Lung (tissue), 12 donors: ENCODE measurements around the gene IP6K3. TPM values are rescaled to one million over a fixed set of nuclear protein-coding genes. Genes with fewer than 3 reads are reported as not detected.

Experiments
- ATAC-seq: fragments of 200-7000 bp; cut with Tn5 transposase; one replicate; pipeline ENCODE4 v1.9.1; 2020; ENCODE audit warnings: moderate number of reproducible peaks; ENCODE audit not compliant: insufficient read depth, low FRiP score
- DNase-seq, 3 donors: peaks; one replicate each; pipeline ENCODE4 v3.0.0-alpha.2; 2013 to 2017
- H3K27ac ChIP-seq, 2 donors: one replicate each; pipeline ENCODE4 v1.5.1; 2013; ENCODE audit warnings: mild to moderate bottlenecking in 2 of 2, moderate library complexity in 2 of 2, control low read depth in 1 of 2, inconsistent platforms in 1 of 2, low read depth in 1 of 2, low read length in 1 of 2
- H3K27me3 ChIP-seq, 3 donors: one replicate each; pipeline ENCODE4 v1.5.1; 2013; ENCODE audit warnings: low read length in 2 of 3; ENCODE audit not compliant: control insufficient read depth in 3 of 3, insufficient read depth in 3 of 3
- H3K36me3 ChIP-seq, 4 donors: one replicate each; pipeline ENCODE4 v1.5.1; 2013; ENCODE audit warnings: low read length in 4 of 4, mild to moderate bottlenecking in 1 of 4, moderate library complexity in 1 of 4; ENCODE audit not compliant: control insufficient read depth in 4 of 4, insufficient read depth in 4 of 4
- H3K4me1 ChIP-seq, 5 donors: one replicate each; pipeline ENCODE4 v1.5.1; 2013; ENCODE audit warnings: low read length in 5 of 5, mild to moderate bottlenecking in 2 of 5, moderate library complexity in 1 of 5; ENCODE audit not compliant: control insufficient read depth in 5 of 5, insufficient read depth in 5 of 5
- H3K4me3 ChIP-seq: one replicate; pipeline ENCODE4 v1.5.1; 2013; ENCODE audit warnings: mild to moderate bottlenecking, control low read depth, moderate library complexity
- H3K9ac ChIP-seq, 2 donors: one replicate each; pipeline ENCODE4 v1.5.1; 2013; ENCODE audit warnings: low read length in 2 of 2, control low read depth in 1 of 2; ENCODE audit not compliant: insufficient read depth in 1 of 2
- H3K9me3 ChIP-seq, 4 donors: one replicate each; pipeline ENCODE4 v1.5.1; 2013; ENCODE audit warnings: low read length in 3 of 4, mild to moderate bottlenecking in 1 of 4, moderate library complexity in 1 of 4; ENCODE audit not compliant: control insufficient read depth in 4 of 4, insufficient read depth in 3 of 4
- WGBS, 2 donors: extraction: QIAGEN DNeasy Blood & Tissue Kit; methylation state at CpG; one replicate each; pipeline ENCODE4 v1.1.7; 2013; 5-methylcytosine and 5-hydroxymethylcytosine counted together
- polyA plus RNA-seq, 2 donors: library from polyadenylated mRNA; stranded (reverse); fragments of 200-250 nt; gene quantifications; one replicate each; pipeline ENCODE4 v1.2.1, GENCODE V29; 2013
- total RNA-seq, 2 donors: library from RNA; depleted of rRNA in 1 of 2; stranded (reverse); fragments of >200 nt in 1 of 2; gene quantifications; one replicate each; pipeline ENCODE4 v1.2.1, GENCODE V29; 2014 to 2021
- TF ChIP-seq, protein P1 (sequence below): IDR thresholded peaks from 2 replicates; pipeline ENCODE4 v1.5.1; 2012; ENCODE audit warnings: mild to moderate bottlenecking; ENCODE audit errors: control extremely low read depth, extremely low read depth
- donor health status: control.
- donor health status: control.
- donor health status: Bipolar disorder and iron deficiency.
- donor health status: healthy.
- donor health status: DM: yes; HTN: yes; CAD: no.

Gene IP6K3
- total and polyA plus RNA-seq, 4 donors = 1.3 to 3.9 (median 2.5) TPM

DNA sequence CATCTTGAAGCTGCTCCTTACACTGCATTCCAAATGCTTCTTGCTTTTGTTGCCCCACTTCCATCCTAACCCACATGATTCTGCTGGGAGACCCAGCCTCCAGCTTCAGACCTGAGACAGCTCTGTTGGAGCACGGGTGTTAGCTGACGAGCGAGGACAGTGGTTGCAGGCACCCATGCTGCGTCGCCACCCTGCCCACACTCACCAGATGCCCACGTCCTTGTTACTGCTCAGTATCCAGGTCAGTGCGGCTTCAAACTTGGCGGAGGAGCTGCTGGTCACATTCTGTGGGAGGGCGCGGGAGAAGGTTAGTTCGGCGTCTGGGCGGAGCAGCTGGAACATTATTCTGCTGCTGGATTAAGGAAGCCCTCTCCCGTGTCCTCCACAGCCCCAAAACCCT, 33.2 kb upstream of the IP6K3 start:
- Histone ChIP-seq H3K9ac (no peak overlapping the region), H3K36me3 (peaks cover 30 to 84% (median 74%) of the 10 kb centered on the region in 4 donors), H3K4me1 (peaks cover 0 to 5% (median under 1%) of the 10 kb centered on the region in 5 donors), H3K27ac (no peak overlapping the region), H3K4me3 (no peak overlapping the region), H3K9me3 (no peaks in the 10 kb centered on the region), H3K27me3 (no peaks in the 10 kb centered on the region)
- ATAC-seq (no peak), DNase-seq (no peak)
- 92 to 97% methylated on average over 14 of the region's 14 CpGs for WGBS, 2 donors
- TF ChIP-seq, protein P1, sequence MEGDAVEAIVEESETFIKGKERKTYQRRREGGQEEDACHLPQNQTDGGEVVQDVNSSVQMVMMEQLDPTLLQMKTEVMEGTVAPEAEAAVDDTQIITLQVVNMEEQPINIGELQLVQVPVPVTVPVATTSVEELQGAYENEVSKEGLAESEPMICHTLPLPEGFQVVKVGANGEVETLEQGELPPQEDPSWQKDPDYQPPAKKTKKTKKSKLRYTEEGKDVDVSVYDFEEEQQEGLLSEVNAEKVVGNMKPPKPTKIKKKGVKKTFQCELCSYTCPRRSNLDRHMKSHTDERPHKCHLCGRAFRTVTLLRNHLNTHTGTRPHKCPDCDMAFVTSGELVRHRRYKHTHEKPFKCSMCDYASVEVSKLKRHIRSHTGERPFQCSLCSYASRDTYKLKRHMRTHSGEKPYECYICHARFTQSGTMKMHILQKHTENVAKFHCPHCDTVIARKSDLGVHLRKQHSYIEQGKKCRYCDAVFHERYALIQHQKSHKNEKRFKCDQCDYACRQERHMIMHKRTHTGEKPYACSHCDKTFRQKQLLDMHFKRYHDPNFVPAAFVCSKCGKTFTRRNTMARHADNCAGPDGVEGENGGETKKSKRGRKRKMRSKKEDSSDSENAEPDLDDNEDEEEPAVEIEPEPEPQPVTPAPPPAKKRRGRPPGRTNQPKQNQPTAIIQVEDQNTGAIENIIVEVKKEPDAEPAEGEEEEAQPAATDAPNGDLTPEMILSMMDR = no peak

DNA sequence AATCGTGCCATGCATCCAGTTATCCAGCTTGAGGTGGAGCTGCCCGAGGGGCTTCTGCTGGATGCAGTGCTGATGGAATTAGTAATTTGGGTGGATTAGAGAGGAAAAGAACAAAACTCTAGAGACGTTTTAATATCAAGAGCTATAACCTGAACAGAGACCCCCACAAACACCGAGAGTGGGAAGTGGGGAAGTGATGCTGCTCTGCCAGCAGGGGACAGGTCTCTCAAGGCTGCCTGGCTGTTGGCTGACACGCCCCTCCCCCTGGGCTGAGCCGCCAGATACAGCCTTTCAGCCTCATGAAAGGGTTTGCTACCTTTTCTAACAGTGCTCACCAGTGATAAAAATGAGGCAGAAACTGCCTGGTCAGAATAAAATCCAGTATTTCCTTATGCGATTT, 32.6 kb upstream of the IP6K3 start:
- 84 to 92% methylated on average over 7 of the region's 7 CpGs for WGBS, 2 donors
- H3K4me3 ChIP-seq = no peak overlapping the region
- DNase-seq (no peak), ATAC-seq (no peak)
- H3K27ac ChIP-seq = no peak overlapping the region
- H3K9me3 ChIP-seq = no peaks in the 10 kb centered on the region
- no peak overlapping the region for H3K9ac ChIP-seq
- peaks cover 0 to 5% (median 0%) of the 10 kb centered on the region in 5 donors for H3K4me1 ChIP-seq
- peaks cover 31 to 86% (median 74%) of the 10 kb centered on the region in 4 donors for H3K36me3 ChIP-seq
- TF ChIP-seq, protein P1 = no peak
- no peaks in the 10 kb centered on the region for H3K27me3 ChIP-seq

DNA sequence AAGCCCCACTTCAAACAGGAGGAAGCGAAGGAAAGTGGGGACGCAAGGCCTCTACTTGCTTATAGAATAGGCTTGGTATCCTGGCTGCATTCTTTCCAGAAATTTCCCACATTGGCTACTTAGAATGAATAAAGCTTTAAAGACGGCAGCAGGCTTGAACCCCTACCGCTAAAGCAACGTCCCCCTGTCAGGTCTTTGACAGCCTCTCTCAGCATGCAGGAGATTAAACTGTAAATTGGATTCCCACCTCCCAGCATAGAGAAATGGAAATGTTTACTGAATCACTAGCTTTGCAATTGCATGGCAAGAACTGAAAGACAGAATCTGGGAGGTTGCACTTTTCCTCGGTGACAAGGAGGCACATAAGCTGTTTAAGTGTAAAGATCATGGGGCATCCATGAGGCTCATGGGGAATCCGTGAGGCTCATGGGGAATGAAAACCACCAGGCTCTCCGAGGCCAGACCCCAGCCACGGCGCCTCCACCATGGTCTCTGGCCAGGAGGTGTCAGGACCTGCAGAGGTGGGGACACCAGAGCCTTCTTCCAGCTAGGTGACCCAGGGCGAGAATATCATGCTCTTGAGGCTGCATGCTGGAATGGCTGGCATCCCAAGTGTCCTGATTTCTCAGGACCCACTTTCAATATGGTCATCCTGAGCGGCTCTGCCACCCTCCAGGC, 31.9 kb upstream of the IP6K3 start:
- peaks cover 30 to 84% (median 68%) of the 10 kb centered on the region in 4 donors for H3K36me3 ChIP-seq
- H3K9me3 ChIP-seq = no peaks in the 10 kb centered on the region
- H3K27ac ChIP-seq = no peak overlapping the region
- DNase-seq (no peak), ATAC-seq (no peak)
- no peaks in the 10 kb centered on the region for H3K27me3 ChIP-seq
- no peak overlapping the region for H3K9ac ChIP-seq
- H3K4me3 ChIP-seq = no peak overlapping the region
- TF ChIP-seq, protein P1 = no peak
- 92 to 93% methylated on average over 12 of the region's 12 CpGs for WGBS, 2 donors
- peaks cover 0 to 5% (median 0%) of the 10 kb centered on the region in 5 donors for H3K4me1 ChIP-seq
